Measurements from ENCODE around the gene NOL12. TPM values are rescaled to one million over a fixed set of nuclear protein-coding genes. Genes with fewer than 3 reads are reported as not detected.

NOL12 gene
- total RNA-seq, 1 experiment from 2014 or later: 30.4 TPM

GRCh38 chr22:37640591-37641560 is 45.3 kb upstream of the NOL12 start:
- Mint-ChIP-seq H3K27me3 (ENCODE audit: low read depth) (no peaks in the 10 kb centered on the region; the same call in 1 of the 2 replicates), H3K36me3 (ENCODE audit: insufficient read depth in 1 of 3, low read depth in 3 of 3) (peaks cover 5 to 32% (median 29%) of the 10 kb centered on the region in 3 experiments), H3K27ac (no peak overlapping the region; a peak in 1 of 7 replicates), H3K4me1 (peaks cover 22 to 27% of the 10 kb centered on the region in 2 experiments), H3K9me3 (no peaks in the 10 kb centered on the region), H3K4me3 (peak overlapping the region; percentile 76 to 91)
- Histone ChIP-seq H2BK12ac (ENCODE audit: insufficient read length, low read depth, low read length) (no peak overlapping the region), H2AK5ac (ENCODE audit: insufficient read length, low read length) (no peak overlapping the region), H3K9ac (ENCODE audit: extremely low read depth, insufficient read length, low read length) (no peak overlapping the region), H4K20me1 (ENCODE audit: control insufficient read depth, insufficient read depth, insufficient read length) (no peaks in the 10 kb centered on the region), H3K4me1 (ENCODE audit: insufficient read depth, low read length) (peaks cover 3% of the 10 kb centered on the region; the same call in 1 of the 2 replicates), H2BK5ac (ENCODE audit: insufficient read length, low read length) (no peak overlapping the region), H2AFZ (ENCODE audit: low read length) (no peak overlapping the region), H4K91ac (ENCODE audit: insufficient read length, low read depth, low read length) (no peak overlapping the region), H3T11ph (ENCODE audit: low read length) (no peak overlapping the region), H3K4ac (ENCODE audit: low read depth, low read length) (no peak overlapping the region), H3K14ac (ENCODE audit: insufficient read depth, low read length) (no peak overlapping the region), H3K79me2 (ENCODE audit: insufficient read depth, low read length) (no peaks in the 10 kb centered on the region), H2BK15ac (ENCODE audit: low read depth, low read length) (no peak overlapping the region), H2BK20ac (ENCODE audit: low read depth, low read length, poor library complexity, severe bottlenecking) (no peak overlapping the region), H3K18ac (ENCODE audit: insufficient read length, low read depth, low read length) (no peak overlapping the region), H2BK120ac (ENCODE audit: low read depth, low read length, poor library complexity, severe bottlenecking) (no peak overlapping the region), H3K23me2 (ENCODE audit: insufficient read length, low read depth, low read length, poor library complexity, severe bottlenecking) (peaks cover 8% of the 10 kb centered on the region), H4K5ac (ENCODE audit: insufficient read length, low read depth, low read length) (no peak overlapping the region), H3K56ac (ENCODE audit: insufficient read length, low read depth, low read length) (no peak overlapping the region), H3K9me3 (ENCODE audit: control insufficient read depth, low read depth, low read length) (no peaks in the 10 kb centered on the region), H3K27me3 (ENCODE audit: insufficient read depth, low read length) (no peaks in the 10 kb centered on the region), H3K27ac (ENCODE audit: insufficient read length, low read depth, low read length) (no peak overlapping the region), H3K23ac (ENCODE audit: insufficient read length, low read depth, low read length) (no peak overlapping the region), H3K4me2 (ENCODE audit: insufficient read depth, insufficient read length, low read length) (peak overlapping the region; percentile 82), H3K79me1 (ENCODE audit: insufficient read depth, low read depth, low read length, poor library complexity, severe bottlenecking) (no peaks in the 10 kb centered on the region), H4K8ac (replicated peaks; ENCODE audit: insufficient read length, low read depth, low read length) (no peak overlapping the region)
- no peak for DNase-seq
- no peak for TF ChIP-seq CTCF (conservative IDR thresholded peaks at IDR 0.05)
- no CpG with 5 or more reads among the region's 24 CpGs for WGBS (ENCODE audit: extremely low coverage, insufficient read length, low lambda C conversion rate)

Data from H9 (cell line).